Measurements from ENCODE around the gene MAP1LC3A. TPM values are rescaled to one million over a fixed set of nuclear protein-coding genes. Genes with fewer than 3 reads are reported as not detected.

MAP1LC3A gene
- total and polyA plus RNA-seq, 2 donors (not counting 1 experiment from before 2014, with no cell fraction given), result 3.5 to 10.5 TPM

- Mint-ChIP-seq H3K27ac (no peak overlapping the region), H3K9me3 (ENCODE audit: insufficient read depth) (no peaks in the 10 kb centered on the region), H3K27me3 (no peaks in the 10 kb centered on the region), H3K4me1 (peaks cover 17% of the 10 kb centered on the region), H3K4me3 (no peak overlapping the region)
- H3K4me2 ChIP-seq (replicated peaks; ENCODE audit: low read depth, low read length, poor library complexity, severe bottlenecking), result no peak overlapping the region
- H3K4me3 ChIP-seq (ENCODE audit: control extremely low read depth in 1 of 5, extremely low read depth in 1 of 5, insufficient read depth in 1 of 5, low read depth in 2 of 5, low read length in 4 of 5), result no peak overlapping the region
- WGBS (ENCODE audit: insufficient coverage), result 100% methylated on average over 5 of the region's 5 CpGs
- intact Hi-C loops (cut with micrococcal nuclease), result no loop called here
- H3K9ac ChIP-seq (ENCODE audit: low read length), result no peak overlapping the region
- ATAC-seq (ENCODE audit: low read depth), result no peak
- ChIA-PET CTCF (no interaction called here), POLR2A (no interaction called here)
- no peaks in the 10 kb centered on the region for H3K27me3 ChIP-seq (replicated peaks in 1 of 4; ENCODE audit: control extremely low read depth in 1 of 4, control insufficient read depth in 3 of 4, insufficient read depth in 4 of 4, low read length in 3 of 4)
- TF ChIP-seq, protein P1, sequence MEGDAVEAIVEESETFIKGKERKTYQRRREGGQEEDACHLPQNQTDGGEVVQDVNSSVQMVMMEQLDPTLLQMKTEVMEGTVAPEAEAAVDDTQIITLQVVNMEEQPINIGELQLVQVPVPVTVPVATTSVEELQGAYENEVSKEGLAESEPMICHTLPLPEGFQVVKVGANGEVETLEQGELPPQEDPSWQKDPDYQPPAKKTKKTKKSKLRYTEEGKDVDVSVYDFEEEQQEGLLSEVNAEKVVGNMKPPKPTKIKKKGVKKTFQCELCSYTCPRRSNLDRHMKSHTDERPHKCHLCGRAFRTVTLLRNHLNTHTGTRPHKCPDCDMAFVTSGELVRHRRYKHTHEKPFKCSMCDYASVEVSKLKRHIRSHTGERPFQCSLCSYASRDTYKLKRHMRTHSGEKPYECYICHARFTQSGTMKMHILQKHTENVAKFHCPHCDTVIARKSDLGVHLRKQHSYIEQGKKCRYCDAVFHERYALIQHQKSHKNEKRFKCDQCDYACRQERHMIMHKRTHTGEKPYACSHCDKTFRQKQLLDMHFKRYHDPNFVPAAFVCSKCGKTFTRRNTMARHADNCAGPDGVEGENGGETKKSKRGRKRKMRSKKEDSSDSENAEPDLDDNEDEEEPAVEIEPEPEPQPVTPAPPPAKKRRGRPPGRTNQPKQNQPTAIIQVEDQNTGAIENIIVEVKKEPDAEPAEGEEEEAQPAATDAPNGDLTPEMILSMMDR (IDR thresholded peaks at IDR 0.05), result no peak
- TF ChIP-seq EZH2 (IDR thresholded peaks at IDR 0.05; ENCODE audit: borderline replicate concordance, insufficient read depth, low read depth, low read length, poor library complexity, severe bottlenecking), result no peak
- no peak for DNase-seq
- no peaks in the 10 kb centered on the region for H3K9me3 ChIP-seq (ENCODE audit: control extremely low read depth in 1 of 3, control insufficient read depth in 2 of 3, insufficient read depth in 1 of 3, low read length in 2 of 3)
- H2AFZ ChIP-seq (ENCODE audit: insufficient read depth, low read depth, low read length, poor library complexity, severe bottlenecking), result no peak overlapping the region
- H4K20me1 ChIP-seq (ENCODE audit: control insufficient read depth, insufficient read depth, low read length, poor library complexity, severe bottlenecking), result no peaks in the 10 kb centered on the region
- peaks cover 9 to 10% of the 10 kb centered on the region in 2 donors for H3K4me1 ChIP-seq (ENCODE audit: control insufficient read depth in 2 of 2, insufficient read depth in 2 of 2, low read length in 2 of 2)
- no peak overlapping the region for H3K27ac ChIP-seq (ENCODE audit: low read length in 2 of 2)
- H3K36me3 ChIP-seq (replicated peaks in 1 of 2; ENCODE audit: control extremely low read depth in 1 of 2, control insufficient read depth in 1 of 2, extremely low read depth in 1 of 2, insufficient read depth in 2 of 2, low read length in 1 of 2), result peaks cover 0 to 20% of the 10 kb centered on the region in 2 experiments
- H3K79me2 ChIP-seq (ENCODE audit: control insufficient read depth, insufficient read depth, low read length), result no peaks in the 10 kb centered on the region
Measured at GRCh38 chr20:34574426-34574825, 15.9 kb downstream of the MAP1LC3A start.

GRCh38 chr20:34574861-34575260 is 16.3 kb downstream of the MAP1LC3A start:
- H3K9me3 ChIP-seq (ENCODE audit: control extremely low read depth in 1 of 3, control insufficient read depth in 2 of 3, insufficient read depth in 1 of 3, low read length in 2 of 3), result no peaks in the 10 kb centered on the region
- H3K4me3 ChIP-seq (ENCODE audit: control extremely low read depth in 1 of 5, extremely low read depth in 1 of 5, insufficient read depth in 1 of 5, low read depth in 2 of 5, low read length in 4 of 5), result no peak overlapping the region
- Mint-ChIP-seq H3K4me1 (peaks cover 21% of the 10 kb centered on the region), H3K4me3 (no peak overlapping the region), H3K9me3 (ENCODE audit: insufficient read depth) (no peaks in the 10 kb centered on the region), H3K27ac (no peak overlapping the region), H3K27me3 (no peaks in the 10 kb centered on the region)
- H3K36me3 ChIP-seq (replicated peaks in 1 of 2; ENCODE audit: control extremely low read depth in 1 of 2, control insufficient read depth in 1 of 2, extremely low read depth in 1 of 2, insufficient read depth in 2 of 2, low read length in 1 of 2), result peaks cover 0 to 20% of the 10 kb centered on the region in 2 experiments
- no peak overlapping the region for H3K27ac ChIP-seq (ENCODE audit: low read length in 2 of 2)
- CTCF ChIA-PET, result no interaction called here
- H3K79me2 ChIP-seq (ENCODE audit: control insufficient read depth, insufficient read depth, low read length), result no peaks in the 10 kb centered on the region
- no peak for TF ChIP-seq EZH2 (IDR thresholded peaks at IDR 0.05; ENCODE audit: borderline replicate concordance, insufficient read depth, low read depth, low read length, poor library complexity, severe bottlenecking)
- TF ChIP-seq, protein P1 (IDR thresholded peaks at IDR 0.05), result no peak
- H3K4me1 ChIP-seq (ENCODE audit: control insufficient read depth in 2 of 2, insufficient read depth in 2 of 2, low read length in 2 of 2), result peaks cover 13 to 14% of the 10 kb centered on the region in 2 donors
- no peak overlapping the region for H3K9ac ChIP-seq (ENCODE audit: low read length)
- 98% methylated on average over 6 of the region's 6 CpGs for WGBS (ENCODE audit: insufficient coverage)
- H3K27me3 ChIP-seq (replicated peaks in 1 of 4; ENCODE audit: control extremely low read depth in 1 of 4, control insufficient read depth in 3 of 4, insufficient read depth in 4 of 4, low read length in 3 of 4), result no peaks in the 10 kb centered on the region
- DNase-seq, result no peak
- ATAC-seq (ENCODE audit: low read depth), result no peak
- intact Hi-C loops (cut with micrococcal nuclease), result no loop called here
- no peak overlapping the region for H3K4me2 ChIP-seq (replicated peaks; ENCODE audit: low read depth, low read length, poor library complexity, severe bottlenecking)
- H4K20me1 ChIP-seq (ENCODE audit: control insufficient read depth, insufficient read depth, low read length, poor library complexity, severe bottlenecking), result no peaks in the 10 kb centered on the region
- no peak overlapping the region for H2AFZ ChIP-seq (ENCODE audit: insufficient read depth, low read depth, low read length, poor library complexity, severe bottlenecking)
- POLR2A ChIA-PET, result no interaction called here

Measured in B cell (primary cell).